Measurements from ENCODE around the gene PLCE1.
"Not testable (repeated sequence)": the region's sequence is repeated elsewhere in the genome, so short reads cannot be mapped to it uniquely, and the experiment has no call there.

DNA sequence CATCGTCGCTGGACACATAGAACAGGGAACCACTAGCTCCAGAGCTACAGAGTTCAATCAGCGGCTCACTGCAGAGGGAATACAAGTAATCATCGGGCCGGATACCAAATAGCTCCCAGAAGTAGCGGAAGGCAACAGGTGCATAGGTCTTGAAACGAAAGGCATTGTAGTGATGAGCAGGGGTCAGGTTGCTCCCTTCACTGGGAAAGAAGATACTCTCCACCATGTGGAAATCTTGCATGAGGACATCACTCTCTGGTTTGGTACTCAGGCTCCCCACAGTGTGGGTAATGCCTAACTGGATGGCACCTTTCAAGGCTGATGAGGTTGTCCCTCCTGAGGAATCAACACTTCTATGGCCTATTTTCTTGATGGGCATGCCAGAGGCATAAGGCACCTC lies 32.7 kb upstream of the PLCE1 start:
- not testable (repeated sequence) for TF ChIP-seq CTCF (conservative IDR thresholded peaks at IDR 0.05; ENCODE audit: low read depth, low read length); POLR2A (IDR thresholded peaks at IDR 0.05; ENCODE audit: low read depth, low read length); SMC3 (IDR thresholded peaks at IDR 0.05; ENCODE audit: low read depth, low read length); RAD21 (IDR thresholded peaks at IDR 0.05; ENCODE audit: low read length)
